Left forelimb (tissue), 1 donor: ENCODE measurements around the gene SAMD4A.
"Not testable (repeated sequence)": the region's sequence is repeated elsewhere in the genome, so short reads cannot be mapped to it uniquely, and the experiment has no call there.

Experiments used
- DNase-seq: peaks from one replicate; pipeline ENCODE4 v3.0.0-alpha.2; 2018; ENCODE audit warnings: low spot score

SAMD4A gene

DNA sequence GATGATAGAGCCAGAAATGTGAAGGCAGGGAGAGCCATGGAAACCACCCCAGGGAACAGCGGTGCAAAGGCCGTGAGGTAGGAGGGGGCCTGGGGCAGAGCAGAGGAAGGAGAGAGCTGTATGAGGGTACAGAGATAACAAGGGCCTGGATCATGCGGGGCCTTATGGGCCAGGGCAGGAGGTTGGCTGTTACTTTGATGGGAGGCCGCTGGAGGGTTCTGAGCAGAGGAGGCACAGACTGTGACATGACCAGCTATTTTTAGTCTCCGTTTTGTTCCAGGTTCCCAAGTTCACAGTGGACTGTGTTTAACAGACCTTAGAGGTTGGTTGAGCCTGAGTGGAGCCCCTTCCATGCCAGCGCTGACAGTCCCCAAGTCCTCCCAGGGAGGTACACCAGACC, 217.1 kb downstream of the SAMD4A start:
- peak; percentile 26 for DNase-seq

DNA sequence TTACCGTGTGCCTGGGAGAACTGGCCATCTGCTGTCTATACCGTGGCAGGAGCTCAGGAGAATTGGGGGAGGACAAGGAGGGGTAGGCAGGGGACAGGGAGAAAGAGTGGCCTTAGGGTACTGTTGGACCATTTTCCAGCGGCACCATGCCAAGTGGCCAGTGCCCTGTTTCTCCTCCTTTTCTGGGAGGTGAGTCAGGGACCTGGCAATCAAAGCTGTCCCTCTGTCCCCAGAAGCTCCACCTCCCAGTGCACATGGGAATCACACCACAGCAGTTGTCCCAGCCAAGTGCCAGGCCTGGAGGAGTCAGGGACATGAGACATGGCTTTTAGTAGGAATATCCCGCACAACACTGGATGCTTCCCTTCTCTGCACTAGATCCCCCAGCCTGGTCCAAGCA, 217.7 kb downstream of the SAMD4A start:
- DNase-seq: peak; percentile 54

DNA sequence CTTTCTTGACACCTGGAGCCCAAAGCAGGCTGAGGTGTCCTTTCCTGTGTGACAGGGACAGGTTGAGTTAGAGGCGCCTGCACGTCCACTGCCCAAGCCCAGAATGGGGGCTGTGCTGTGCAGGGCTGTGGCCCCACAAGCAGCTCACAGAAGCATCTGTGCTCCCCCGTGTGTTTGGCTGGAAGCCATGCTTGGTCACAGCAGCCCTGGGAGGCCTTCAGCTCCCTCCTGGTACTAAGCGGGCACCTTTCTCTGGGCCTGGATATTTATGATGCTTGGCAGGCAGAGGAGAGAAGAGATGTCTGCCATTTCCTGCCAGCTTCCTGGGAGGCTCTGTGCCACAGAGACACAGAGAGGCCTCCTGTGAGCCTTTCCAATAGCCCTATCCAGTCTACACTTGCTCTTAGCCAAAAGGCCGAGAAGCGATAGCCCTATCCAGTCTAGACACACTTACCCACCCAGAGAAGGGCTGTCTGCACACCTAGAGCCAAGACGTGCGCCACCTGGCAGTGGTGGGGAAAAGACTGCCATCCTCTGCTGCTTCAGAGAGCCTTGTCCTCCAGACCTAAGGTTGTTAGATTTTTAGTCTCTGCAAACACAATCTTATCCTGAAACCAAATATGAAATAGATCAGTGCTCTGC, 218.3 kb downstream of the SAMD4A start:
- peak; percentile 41 for DNase-seq

DNA sequence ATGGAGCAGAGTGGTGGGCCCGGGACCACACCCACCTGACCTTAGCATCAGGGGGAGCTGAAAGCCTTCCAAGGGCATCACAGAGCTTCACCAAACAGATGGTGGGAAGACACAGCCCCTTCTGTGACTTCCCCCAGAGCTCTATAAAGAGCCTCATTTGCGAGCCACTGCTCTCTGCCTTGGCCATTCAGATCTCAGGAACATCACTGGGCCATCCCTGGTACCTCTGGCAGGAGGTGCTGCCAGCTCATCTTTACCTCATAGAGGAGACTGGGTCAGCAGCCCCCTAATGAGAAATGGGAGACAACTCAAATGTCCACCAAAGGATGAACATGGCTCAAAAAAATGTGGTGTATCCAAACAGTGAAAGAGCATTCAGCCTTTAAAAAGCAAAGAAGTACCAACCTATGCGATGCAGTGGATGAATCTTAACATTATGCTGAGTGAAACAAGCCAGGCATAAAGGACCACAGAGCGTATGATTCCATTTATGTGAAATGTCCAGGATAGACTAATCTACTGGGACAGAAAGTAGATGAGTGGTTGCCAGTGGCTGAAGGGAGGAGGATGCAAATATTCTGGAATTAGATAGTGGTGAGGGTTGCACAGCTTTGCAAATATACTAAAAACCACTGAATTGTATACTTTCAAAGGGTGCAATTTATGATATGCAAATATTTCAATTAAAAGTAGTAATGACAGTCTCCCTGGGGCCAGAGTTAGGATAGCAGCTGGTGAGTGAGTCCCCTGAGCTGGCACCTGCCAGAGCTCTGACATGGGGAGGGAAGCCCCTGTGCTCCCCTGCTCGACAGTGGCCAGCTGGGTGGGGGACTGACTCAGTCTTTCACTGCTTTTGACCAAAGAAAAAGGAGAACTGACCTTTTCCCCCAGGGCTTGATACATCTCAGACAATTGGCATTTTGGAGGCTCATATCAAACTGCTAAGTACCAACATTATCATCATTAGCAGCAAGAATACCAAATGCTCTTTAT, 219.1 kb downstream of the SAMD4A start:
- DNase-seq: peak; percentile 31

DNA sequence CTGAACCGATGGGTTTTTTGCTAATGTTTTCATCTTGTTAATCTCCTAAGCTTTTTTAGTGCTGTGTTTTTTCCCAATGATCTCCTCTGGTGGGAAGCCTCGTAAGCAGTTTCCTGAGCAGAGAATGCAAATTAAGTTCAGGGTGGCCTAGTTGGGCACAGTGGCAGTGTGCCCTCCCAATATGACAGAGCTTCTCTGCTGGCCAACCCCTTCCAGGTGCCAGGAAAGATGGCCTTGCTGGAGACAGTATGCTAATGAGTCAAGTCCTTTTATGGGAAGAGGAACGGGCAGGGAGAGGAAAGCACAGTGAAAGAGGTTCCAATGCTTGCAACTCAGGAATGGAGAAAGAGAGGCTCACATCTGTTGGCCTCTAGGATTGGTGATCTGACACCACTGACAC, 219.9 kb downstream of the SAMD4A start:
- DNase-seq: no peak

DNA sequence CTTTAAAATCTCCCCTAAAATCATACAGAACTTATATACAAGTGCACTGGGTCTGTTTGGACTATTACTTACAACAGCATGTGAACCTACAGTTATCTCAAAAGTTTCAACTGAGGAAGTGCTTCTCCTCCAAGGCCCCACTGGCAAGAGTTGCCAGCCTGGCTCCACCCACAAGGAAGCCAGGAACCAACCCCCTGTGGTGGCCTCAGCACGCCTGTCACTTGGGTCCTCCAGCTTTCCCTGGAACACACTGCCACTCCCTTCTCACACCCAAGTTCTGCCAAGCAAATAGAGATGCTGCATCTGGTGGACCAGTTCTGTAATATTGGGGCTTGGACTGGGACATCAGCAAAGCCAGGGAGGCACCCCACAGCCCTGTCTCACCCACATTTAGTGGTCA, 220.3 kb downstream of the SAMD4A start:
- no peak for DNase-seq

DNA sequence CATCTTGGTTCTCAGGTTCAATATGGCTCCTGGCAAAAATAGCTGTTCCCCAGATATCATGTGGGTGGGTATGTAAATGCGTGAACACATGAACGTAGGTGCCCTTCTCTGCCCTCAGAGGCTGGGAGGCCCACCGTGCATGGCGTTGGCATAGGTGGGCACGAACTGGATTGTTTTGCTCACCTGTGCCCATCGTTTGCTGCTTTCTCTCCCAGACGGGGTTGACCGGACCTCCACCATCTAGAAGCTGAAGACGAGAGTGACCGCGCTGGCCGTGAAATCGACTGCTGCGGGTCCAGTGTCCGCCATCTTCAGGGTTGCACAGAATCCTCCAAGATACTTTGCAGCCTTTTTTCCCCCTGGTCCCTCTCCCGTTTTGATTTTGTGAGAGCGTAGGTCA, 221.8 kb downstream of the SAMD4A start:
- DNase-seq: peak; percentile 46

DNA sequence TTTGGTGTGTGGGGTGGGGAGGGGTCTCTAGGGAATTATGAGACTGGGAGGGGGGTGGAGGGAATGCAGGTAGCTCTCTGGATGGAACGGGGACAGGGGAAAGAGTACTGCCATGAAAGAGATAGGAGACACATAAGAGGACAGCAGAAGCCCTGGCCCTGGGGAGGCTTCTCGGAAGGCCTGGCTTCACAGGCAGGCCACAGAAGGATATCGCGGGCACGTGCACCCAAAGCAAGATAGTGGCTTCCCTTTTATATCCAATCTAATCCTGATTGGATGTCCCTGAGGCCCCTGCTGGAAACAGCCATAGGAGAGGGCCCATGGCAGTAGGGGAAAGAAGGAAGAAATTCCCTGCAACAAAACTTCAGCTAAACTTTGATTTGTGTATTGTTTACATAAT, 222.2 kb downstream of the SAMD4A start:
- DNase-seq: no peak

DNA sequence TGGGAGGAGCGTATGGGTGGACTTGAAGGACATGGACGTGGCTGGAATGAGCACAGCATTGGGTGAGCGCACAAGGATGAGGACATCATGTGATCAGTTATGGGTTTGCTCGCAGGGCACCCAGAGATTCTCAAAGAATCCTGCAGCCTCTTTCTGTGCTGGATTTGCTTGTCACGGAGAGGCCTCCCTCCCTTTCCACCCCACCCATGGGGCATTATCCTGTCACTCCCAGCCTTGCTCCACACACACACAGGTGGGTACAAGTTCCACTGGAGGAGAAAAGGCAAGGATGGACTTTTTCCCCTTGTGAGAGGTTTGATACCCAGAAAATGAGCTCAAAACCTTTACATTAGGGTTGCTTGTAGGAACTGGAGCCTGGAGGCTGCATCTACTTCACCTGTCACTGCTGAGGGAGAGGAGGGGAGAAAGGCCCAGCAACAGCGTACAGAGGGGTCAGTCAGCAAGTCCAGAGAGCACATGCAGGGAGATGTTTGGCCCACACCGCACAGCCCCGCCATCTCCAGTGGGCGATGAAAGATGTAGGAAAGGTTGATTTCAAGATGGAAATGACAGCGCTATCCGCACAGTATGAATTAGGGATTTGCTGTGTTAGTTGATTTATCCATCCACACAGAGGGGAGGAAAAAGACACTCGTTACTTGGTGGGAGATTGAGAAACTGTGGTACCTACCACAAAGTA, 223.0 kb downstream of the SAMD4A start:
- peak; percentile 53 for DNase-seq

DNA sequence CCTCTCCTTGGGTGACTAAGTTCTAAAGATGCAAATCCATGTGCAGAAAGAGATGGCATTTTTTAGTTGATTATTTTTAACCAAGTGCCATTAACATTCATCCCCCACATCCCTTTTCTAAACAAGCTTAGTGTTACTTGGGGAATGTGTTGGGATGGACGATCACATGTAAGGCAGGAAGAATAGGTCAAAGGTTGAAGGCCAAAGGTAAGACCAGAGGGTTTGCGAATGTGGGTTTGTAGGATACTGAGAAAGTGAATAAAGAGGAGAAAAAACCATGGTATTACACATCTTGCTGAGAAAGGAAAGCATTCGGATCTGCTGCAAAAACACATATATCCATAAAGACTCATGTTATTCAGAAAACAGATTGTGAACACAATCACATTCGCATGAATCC, 224.1 kb downstream of the SAMD4A start:
- DNase-seq: no peak

DNA sequence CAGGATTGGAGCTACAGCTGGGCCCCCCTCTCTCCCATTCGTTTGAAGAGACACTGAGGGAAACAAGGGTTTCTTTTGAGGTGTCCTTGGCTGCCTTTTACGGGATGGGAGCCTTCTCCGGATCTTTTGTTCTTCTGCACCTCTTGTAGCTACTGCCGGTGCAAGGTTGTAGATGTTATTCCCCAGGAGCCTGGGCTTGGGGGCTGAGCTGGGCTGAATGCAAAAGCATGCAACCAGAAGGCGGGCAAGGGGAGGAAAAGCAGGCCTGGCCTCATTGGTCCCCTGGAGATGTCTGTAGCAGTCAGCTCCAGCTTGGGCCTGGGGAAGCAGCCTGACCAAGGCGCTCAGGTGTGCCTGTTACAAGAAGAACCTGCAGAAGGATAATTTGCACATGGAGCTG, 225.4 kb downstream of the SAMD4A start:
- DNase-seq: no peak

DNA sequence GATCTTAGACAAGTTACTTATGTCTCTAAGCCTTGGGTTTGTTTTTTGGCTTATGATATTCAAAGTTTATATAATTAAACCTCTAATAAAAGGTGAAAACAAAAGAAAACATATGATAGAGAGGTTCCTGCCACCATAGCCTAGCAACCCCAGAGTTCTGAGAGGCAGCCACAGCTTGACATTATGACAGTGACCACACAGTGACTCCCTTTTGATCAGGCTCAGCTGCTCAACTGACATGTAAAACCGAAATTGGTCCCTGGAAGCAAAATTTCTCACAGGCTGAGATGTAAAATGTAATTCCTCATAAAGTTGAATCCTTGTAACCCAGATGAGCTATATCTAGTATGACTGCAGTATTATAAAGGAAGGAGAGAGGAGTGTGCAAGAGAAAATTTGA, 227.2 kb downstream of the SAMD4A start:
- no peak for DNase-seq

DNA sequence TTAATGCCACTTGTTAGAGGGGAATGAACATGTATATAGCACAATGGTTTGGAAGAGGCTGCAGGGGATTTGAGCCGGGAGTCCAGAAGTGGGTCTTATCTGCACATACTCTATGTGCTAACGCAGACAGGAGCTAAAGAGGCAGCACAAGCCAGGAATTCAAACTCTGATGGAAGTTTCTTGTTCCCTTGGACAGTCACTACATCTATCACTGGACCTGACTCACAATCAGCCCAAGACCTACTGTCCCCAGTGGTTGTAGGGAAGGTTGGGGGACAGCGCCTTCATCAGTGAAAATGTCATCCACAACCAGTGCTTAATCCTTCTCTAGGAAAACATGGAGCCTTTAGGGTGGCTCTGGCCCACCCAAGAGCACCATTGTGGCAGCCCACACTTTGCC, 227.9 kb downstream of the SAMD4A start:
- no peak for DNase-seq

DNA sequence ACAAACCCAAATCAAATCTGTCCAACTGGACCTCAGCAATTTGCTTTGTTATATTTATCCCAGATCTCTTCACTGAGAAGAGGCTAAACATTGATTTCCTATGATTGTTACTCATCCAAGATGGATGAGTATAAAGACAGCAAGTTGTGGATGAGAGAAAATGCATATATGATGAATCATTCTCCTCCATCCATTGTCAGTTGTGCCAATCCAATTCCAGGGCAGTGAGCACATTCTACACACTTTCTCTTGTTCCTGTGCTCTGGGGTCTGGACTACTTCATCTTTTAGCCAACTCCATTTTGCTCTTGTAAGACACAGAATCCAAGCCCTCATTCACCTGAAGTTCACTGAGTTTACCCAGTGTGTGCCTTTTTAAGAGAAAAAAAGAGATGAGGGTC, 230.0 kb downstream of the SAMD4A start:
- DNase-seq: no peak

DNA sequence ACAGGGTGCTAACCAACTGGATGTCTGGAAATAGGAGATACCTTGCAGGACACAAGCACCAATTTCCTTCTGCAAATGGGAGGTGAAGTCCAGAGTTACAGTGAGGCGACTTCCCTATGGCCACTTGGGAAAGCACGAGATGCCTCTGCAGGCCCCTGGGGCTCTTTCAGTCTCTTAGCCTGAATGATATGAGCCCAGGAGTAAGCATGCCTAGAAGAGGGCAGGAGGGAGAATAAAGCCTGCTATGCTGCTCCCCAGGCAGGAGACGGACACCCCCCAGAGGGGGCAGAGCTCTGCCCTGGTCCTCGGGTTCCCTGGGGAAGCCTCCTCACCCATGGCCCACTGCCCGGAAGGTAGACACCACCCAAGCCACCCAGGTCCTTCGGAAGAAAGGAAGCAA, 230.6 kb downstream of the SAMD4A start:
- peak; percentile 46 for DNase-seq

DNA sequence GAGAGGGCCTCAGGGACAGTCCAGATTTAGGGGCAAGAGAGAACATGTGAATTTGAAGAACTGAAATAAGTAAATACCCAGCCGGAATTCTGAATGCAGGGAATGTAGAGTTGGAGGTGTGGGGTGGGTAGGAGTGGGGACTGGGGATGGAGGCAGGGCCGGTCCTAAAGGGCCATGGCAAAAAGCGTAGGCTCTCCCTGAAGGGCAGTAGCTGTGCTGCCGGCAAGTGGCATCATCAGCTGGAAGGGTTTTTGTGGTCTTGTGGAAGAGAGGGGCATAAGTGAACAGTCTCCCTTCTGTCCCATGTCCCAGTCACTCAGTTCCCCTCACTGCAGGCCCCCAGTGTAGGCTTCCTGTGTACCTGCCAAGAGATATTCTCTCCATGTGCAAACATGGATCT, 231.1 kb downstream of the SAMD4A start:
- DNase-seq: no peak

DNA sequence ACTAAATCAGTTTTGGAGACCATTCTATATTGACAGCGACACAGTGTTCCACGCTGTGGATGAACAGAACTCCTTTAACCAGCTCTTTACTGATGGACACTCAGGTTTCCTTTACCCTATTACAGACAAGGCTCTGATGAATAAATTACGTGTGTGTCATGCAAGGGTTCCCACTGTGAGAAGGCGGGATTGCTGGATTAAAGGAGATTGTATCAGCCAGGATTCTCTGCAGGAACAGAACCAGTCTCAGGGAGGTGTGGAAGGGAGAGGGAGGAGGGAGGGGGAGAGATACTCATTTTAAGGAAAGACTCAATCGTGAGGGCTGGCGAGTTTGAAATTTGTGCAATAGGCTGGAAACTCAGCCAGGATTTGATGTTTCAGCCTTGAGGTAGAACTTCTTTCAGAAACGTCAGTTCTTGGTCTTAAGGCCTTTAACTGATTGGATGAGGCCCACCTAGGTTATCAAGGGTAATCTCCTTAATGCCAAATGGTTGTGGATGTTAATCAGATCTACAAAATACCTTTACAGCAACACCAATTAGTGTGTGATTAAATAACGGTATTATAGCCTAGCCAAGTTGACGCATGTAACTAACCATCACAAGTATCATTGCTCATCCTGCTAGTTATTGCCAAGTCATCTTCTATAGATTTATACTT, 231.7 kb downstream of the SAMD4A start:
- peak; percentile 33 for DNase-seq

DNA sequence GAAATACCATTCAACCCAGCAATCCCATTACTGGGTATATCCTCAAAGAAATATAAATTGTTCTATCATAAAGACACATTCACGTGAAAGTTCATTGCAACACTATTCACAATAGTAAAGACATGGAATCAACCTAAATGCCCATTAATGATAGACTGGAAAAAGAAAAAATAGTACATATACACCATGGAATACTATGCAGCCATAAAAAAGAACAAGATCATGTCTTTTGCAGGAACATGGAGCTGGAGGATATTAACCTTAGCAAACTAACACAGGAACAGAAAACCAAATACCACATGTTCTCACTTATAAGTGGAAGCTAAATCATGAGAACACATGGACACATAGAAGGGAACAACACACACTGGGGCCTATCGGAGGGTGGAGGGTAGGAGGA, 234.6 kb downstream of the SAMD4A start:
- DNase-seq: not testable (repeated sequence)

DNA sequence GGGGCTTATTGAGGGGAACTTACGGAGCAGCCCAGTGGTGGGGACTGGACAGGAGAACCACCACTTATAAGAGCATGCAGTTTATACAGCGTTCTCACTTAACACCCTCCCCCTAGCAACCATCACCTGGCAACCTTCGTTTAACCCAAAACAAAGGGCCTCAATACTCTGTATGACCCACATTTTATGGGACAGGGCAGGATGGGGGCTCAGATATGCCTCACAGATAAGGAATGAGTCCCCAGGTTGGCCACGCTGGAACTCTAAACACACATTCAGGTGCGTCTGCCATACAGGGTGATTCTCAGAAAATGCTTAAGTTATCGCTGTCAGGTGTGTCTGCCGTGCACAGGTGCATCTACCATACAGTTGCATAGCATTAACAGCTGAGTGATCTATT, 236.5 kb downstream of the SAMD4A start:
- peak; percentile 23 for DNase-seq

DNA sequence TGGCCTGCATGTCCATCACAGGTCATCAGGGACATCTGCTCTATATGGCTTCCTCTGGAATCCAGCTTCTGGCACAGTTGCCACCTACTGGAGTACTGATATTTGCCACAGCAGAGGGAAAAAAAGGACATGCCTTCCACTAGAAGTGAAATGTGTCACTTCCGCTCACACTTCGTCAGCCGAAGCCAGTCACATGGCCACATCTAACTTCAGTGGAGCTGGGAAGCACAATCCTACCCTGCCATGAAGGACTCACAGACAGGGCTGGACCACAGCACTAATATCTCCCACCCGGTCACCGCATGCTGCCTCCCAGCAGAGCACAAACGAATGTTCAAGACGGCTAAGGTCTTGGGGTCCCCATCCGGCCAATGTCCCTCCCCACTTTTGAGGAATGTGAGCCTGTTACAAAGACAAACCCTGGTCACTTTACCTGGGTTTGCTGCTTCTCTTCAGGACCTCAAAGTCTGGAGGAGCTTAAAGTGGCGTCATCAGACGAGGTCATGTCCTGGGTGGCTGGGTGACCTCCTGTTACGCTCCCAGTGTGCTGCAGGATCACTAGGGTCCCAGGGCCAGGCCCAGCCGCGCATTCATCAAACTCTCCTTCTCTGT, 237.1 kb downstream of the SAMD4A start:
- peak; percentile 44 for DNase-seq

DNA sequence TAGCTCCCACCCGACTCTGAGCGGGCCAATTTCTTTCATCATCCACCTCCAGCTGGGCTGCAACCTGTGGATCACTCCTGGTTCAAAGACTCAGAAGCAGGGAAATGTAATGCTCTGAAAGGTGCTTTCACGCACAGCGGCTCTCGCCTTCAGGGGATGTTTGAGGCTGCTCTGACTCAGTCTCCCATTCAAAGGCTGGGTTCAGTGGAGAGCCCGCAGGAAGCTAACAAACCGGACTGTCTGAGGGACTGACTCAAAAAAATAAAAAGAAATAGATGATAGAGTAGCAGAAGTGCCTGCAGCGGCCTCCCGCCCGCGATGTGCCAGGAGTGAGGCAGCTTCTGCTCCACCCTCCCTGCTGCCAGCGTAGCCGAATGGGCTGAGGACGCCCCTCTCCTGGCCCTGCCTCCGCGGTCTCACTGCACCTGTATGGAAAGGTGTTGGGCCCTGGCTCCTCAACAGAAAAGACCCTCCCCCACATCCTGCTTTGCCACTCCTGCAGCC, 237.7 kb downstream of the SAMD4A start:
- peak; percentile 38 for DNase-seq

DNA sequence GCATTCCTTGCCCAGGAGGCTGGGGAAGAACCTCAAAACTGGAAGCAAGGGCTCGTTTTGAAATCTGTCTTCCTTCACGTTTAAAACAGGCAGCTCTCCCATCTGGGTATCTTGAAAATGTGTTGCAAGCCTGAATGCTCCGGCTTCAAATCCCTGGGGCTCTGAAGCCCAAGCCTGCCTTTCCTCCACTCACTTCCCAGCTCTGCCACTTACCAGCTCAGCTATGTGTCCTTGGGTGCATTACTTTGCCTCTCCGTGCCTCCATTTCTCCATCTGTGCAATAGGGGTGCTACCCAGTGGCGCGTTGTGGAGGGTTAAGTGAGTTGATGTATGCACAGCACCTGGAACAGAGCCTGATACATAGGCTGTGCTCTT, 238.1 kb downstream of the SAMD4A start:
- peak; percentile 26 for DNase-seq
